Measurements from ENCODE around the gene MAN1C1. TPM values are rescaled to one million over a fixed set of nuclear protein-coding genes. Genes with fewer than 3 reads are reported as not detected.

The MAN1C1 gene
- total and polyA plus RNA-seq, 8 donors: 4.3 to 33.9 (median 6.1) TPM

GRCh38 chr1:25703041-25703440, 86.5 kb downstream of the MAN1C1 start:
- peaks cover 9 to 90% (median 65%) of the 10 kb centered on the region in 4 donors for H3K4me1 ChIP-seq
- 88 to 97% (median 93%) methylated on average over 5 of the region's 5 CpGs for WGBS, 5 donors
- H3K27ac ChIP-seq: peak overlapping the region in 3 of 5 donors; percentile 33 to 90 (median 90)

GRCh38 chr1:25703671-25704266, 87.2 kb downstream of the MAN1C1 start:
- intact Hi-C loops (cut with DNase I; ENCODE audit: low total_unique reads): no loop called here
- no peaks in the 10 kb centered on the region for H3K27me3 ChIP-seq
- H3K4me3 ChIP-seq: no peak overlapping the region
- no peak for DNase-seq
- no peaks in the 10 kb centered on the region for H3K36me3 ChIP-seq
- H3K9me3 ChIP-seq: no peaks in the 10 kb centered on the region
- TF ChIP-seq POLR2AphosphoS5 (IDR thresholded peaks at IDR 0.05) (no peak), CTCF (IDR thresholded peaks at IDR 0.05) (no peak)
- peak overlapping the region in 2 of 5 donors; percentile 38 to 90 for H3K27ac ChIP-seq
- 73 to 81% (median 80%) methylated on average over 6 of the region's 6 CpGs for WGBS, 5 donors
- peaks cover 9 to 90% (median 66%) of the 10 kb centered on the region in 4 donors for H3K4me1 ChIP-seq

More at GRCh38 chr1:25703041-25703440, 86.5 kb downstream of the MAN1C1 start:
- TF ChIP-seq POLR2AphosphoS5 (IDR thresholded peaks at IDR 0.05) (no peak), EP300 (IDR thresholded peaks at IDR 0.05) (no peak), CTCF (IDR thresholded peaks at IDR 0.05) (no peak), POLR2A (IDR thresholded peaks at IDR 0.05) (no peak)
- intact Hi-C loops (cut with DNase I; ENCODE audit: low total_unique reads): no loop called here
- H3K36me3 ChIP-seq: no peaks in the 10 kb centered on the region
- no peaks in the 10 kb centered on the region for H3K27me3 ChIP-seq
- no peaks in the 10 kb centered on the region for H3K9me3 ChIP-seq
- no peak overlapping the region for H3K4me3 ChIP-seq
- DNase-seq: no peak

GRCh38 chr1:25704267-25704691, 87.7 kb downstream of the MAN1C1 start:
- DNase-seq: peak in 1 of 2 donors; percentile 47
- 69 to 84% (median 80%) methylated on average over 7 of the region's 7 CpGs for WGBS, 5 donors
- H3K4me3 ChIP-seq: no peak overlapping the region
- peaks cover 8 to 87% (median 64%) of the 10 kb centered on the region in 4 donors for H3K4me1 ChIP-seq
- H3K27me3 ChIP-seq: no peaks in the 10 kb centered on the region
- H3K36me3 ChIP-seq: no peaks in the 10 kb centered on the region
- no peaks in the 10 kb centered on the region for H3K9me3 ChIP-seq
- H3K27ac ChIP-seq: peak overlapping the region in 2 of 5 donors; percentile 38 to 90
- intact Hi-C loops (cut with DNase I; ENCODE audit: low total_unique reads): no loop called here
- TF ChIP-seq POLR2AphosphoS5 (IDR thresholded peaks at IDR 0.05) (peak in 1 of 3 donors; percentile 30), EP300 (IDR thresholded peaks at IDR 0.05) (no peak)

- intact Hi-C loops (cut with DNase I; ENCODE audit: low total_unique reads): no loop called here
- no peaks in the 10 kb centered on the region for H3K27me3 ChIP-seq
- no peak for TF ChIP-seq CTCF (IDR thresholded peaks at IDR 0.05)
- no peak for TF ChIP-seq POLR2A (IDR thresholded peaks at IDR 0.05)
- TF ChIP-seq EP300 (IDR thresholded peaks at IDR 0.05): no peak
- no peak overlapping the region for H3K4me3 ChIP-seq
- peaks cover 4 to 73% (median 52%) of the 10 kb centered on the region in 4 donors for H3K4me1 ChIP-seq
- no peaks in the 10 kb centered on the region for H3K9me3 ChIP-seq
- no peak overlapping the region for H3K27ac ChIP-seq
- WGBS, 5 donors: 79 to 94% (median 86%) methylated on average over 2 of the region's 2 CpGs
- DNase-seq: no peak
- H3K36me3 ChIP-seq: no peaks in the 10 kb centered on the region
Observed at GRCh38 chr1:25705699-25706098, 89.1 kb downstream of the MAN1C1 start.
